Kidney tubule cell (primary cell): ENCODE results near the gene GIGYF1.
"Not testable (repeated sequence)": the region's sequence is repeated elsewhere in the genome, so short reads cannot be mapped to it uniquely, and the experiment has no call there.

Experiments used
- DNase-seq: peaks from one replicate; pipeline ENCODE4 v3.0.0-alpha.2; 2018; ENCODE audit warnings: low spot score

GIGYF1 gene

GRCh38 chr7:100671353-100672327, 22.4 kb downstream of the GIGYF1 start:
- no peak for DNase-seq

- DNase-seq: no peak
Measured at GRCh38 chr7:100670074-100670473, 24.0 kb downstream of the GIGYF1 start.

DNA sequence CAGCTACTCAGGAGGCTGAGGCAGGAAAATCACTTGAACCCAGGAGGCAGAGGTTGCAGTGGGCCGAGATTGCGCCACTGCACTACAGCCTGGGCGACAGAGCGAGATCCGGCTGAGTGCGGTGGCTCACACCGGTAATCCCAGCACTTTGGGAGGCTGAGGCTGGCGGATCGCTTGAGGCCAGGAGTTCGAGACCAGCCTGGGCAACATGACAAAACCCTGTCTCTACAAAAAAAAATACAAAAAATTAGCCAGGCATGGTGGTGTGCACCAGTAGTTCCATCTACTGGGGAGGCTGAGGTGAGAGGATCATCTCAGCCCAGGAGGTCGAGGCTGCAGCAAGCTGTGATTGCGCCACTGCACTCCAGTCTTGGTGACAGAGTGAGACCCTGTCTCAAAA, 24.9 kb downstream of the GIGYF1 start:
- DNase-seq: not testable (repeated sequence)

DNA sequence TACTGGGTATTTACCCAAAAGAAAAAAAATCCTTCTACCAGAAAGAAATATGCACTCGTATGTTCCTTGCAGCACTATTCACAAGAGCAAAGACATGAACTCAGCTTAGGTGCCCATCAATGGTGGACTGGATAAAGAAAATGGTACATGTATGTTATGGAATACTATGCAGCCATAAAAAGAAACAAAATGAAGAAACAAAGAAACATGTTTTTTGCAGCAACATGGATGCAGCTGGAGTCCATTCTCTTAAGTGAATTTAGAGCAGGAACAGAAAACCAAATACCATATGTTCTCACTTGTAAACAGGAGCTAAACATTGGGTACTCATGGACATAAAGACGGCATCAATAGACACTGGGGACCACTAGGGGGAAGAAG, 26.0 kb downstream of the GIGYF1 start:
- DNase-seq: no peak

GRCh38 chr7:100667331-100668068, 26.6 kb downstream of the GIGYF1 start:
- DNase-seq: no peak

GRCh38 chr7:100665168-100665726, 28.8 kb downstream of the GIGYF1 start:
- DNase-seq: no peak

DNA sequence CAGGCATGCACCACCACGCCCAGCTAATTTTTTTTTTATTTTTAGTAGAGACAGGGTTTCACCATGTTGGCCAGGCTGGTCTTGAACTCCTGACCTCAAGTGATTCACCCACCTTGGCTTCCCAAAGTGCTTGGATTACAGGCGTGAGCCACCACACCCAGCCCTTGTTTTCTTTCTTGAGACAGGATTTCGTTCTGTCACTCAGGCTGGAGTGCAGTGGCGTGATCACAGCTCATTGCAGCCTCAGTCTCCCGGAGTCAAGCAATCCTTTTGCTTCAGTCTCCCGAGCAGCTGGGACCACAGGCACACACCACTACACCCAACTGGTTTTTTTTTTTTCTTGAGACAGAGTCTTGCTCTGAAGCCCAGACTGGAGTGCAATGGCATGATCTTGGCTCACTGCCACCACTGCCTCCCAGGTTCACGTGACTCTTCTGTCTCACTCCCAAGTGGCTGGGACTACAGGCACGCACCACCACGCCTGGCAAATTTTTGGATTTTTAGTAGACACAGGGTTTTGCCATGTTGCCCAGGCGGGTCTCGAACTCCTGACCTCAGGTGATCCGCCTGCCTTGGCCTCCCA, 31.8 kb downstream of the GIGYF1 start:
- not testable (repeated sequence) for DNase-seq

GRCh38 chr7:100655908-100656674, 38.0 kb downstream of the GIGYF1 start, which contains the start of gene ACTL6B:
TSS of gene ACTL6B (minus strand) at chr7:100656448. CDS start at chr7:100656354, 94 bp downstream.
- DNase-seq: no peak

DNA sequence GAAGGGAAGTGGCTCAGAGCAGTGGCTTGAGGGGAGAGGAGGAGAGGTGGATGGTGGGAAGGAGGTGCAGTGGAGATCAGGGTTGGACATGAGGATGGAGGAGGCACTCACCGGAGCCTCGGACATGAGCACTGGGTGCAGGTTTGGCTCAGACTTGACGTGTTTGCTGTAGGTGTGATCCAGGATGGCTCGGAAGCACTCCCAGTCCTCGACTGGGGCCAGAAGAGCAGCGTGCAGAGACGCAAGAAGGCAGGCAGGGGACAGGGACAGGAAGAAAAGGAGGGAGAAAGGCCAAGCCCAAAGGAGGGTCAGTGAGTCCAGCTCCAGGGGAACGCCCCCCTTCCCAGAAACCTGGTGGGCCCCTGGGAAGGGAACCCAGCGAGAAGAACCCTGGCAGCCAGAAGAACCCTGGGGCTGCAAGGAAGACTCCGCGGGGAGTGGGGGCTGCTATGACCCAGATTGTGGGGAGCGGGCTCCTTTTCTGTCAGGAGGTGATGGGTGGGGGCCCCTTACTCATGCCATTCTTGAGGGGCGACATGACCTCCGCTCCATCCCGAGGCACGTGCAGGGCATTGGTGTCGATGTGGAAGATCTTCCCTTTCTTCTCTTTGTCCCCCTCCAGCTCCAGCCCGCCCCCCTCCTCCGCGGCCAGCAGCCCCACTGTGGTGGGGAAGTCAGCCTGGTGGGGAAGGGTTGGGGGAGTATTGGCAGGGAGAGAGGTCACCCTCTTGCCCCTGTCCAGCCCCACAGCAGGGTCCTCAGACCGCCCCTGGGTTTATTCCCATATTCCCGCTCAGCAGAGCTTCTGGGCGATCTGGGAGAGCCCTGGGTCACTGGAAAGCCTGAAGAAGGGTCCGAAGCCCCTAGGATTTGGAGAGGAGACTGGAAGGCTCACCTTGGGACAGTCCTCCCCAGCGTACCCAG, 38.9 kb downstream of the GIGYF1 start:
- DNase-seq: no peak

DNA sequence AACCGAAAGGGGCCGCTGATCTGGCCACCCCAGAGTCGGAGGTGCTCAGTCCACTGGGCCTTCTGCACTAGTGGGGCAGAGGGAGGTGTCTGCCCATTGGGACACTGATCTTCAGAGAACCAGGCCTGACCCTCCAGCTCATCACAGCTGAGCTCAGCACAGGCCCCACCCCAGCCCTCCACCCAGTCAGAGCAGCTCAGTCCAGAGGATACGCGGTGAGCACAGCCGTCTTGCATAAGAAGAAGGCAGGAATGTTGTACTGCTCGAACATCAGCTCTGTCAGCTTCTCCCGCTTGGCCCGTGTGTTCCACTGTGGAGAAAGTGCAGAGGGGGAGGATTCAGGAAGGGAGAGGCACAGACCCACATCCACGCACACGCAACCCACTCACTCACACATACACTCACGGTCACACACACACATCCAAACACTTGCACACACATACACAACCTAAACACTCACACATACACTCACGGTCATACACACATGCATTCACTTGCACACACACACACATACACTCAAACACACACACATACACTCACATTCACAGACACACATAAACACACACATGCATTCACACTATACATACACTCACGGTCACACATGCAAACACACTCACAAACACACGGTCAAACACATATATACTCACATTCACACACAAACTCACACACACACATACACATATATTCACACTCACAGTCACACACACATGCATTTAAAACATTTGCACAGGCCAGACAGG, 44.1 kb downstream of the GIGYF1 start:
- no peak for DNase-seq

DNA sequence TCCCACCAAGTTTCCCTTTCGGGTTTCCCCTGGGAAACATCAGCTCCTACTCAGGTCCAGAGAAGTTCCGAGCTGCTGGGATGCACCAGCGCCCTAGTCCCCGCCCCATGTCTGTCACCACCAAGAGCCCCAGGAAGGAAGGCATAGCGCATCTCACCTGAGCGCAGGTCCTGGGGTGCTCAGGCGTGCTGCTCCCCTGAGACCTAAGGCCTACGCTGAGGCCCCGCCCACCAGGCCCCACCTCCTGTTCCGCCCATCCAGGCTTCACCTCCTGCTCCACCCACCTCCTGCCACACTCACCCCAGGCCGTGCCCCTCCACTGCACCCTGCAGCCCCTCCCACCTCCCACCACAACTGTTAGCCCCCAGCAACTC, 51.5 kb downstream of the GIGYF1 start:
- no peak for DNase-seq

GRCh38 chr7:100641860-100642533, 52.1 kb downstream of the GIGYF1 start:
- DNase-seq: no peak

DNA sequence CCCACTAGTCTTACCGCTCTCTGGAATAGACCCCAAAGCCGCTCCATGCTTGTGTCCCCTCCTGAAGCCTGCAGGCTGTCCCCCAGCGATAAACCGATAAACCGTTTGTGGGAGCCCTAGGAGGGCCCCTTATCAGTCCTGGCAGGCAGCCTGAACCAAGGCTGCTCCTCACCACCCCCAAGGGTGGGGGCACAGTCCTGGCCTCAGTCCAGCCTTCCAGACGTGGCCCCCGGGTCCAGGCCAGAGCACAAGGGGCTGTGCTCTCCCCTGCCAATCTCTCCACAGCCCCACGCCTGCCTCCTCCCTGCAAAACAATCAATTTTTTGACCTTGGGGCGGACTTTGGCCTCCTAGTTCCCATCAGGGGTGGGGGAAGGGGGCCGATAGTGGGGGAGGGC, 52.6 kb downstream of the GIGYF1 start, which contains the start of gene TFR2:
TFR2 (minus strand) TSS at position 90 of the 397 bp plus-strand sequence; CDS start at position 47, 43 bp downstream.
- no peak for DNase-seq

GRCh38 chr7:100640517-100641440, 53.3 kb downstream of the GIGYF1 start:
- no peak for DNase-seq

GRCh38 chr7:100639995-100640516, 54.0 kb downstream of the GIGYF1 start:
- no peak for DNase-seq

- DNase-seq: peak; percentile 43
Measured at GRCh38 chr7:100632951-100633717, 60.9 kb downstream of the GIGYF1 start.

DNA sequence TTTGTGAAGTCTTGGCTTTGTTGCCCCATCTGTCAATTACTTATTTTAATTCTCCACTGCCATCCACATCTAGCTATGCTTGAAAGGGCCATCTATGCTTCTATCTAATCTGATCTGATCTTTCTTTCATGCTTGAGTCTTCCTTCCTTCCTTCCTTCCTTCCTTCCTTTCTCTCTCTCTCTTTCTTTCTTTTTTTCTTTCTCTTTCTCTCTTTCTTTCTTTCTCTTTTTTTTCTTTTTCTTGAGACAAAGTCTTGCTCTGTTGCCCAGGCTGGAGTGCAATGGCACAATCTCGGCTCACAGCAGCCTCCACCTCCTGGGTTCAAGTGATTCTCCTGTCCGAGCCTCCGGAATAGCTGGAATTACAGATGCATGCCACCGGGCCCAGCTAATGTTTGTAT, 64.0 kb downstream of the GIGYF1 start:
- no peak for DNase-seq
